GM10248 (cell line): ENCODE data around the gene SHB.
A peak's percentile ranks its signal among the peaks of the same experiment; 100 is the strongest.

Source experiments
- CTCF ChIA-PET: fragments of 300-600 bp; sonication (Branson Sonifier 250); formaldehyde crosslinking; extraction: SDS; loops from one replicate; lab custom pipeline; 2021; ENCODE audit warnings: antibody characterized with exemption; lab: Yijun Ruan, JAX
- POLR2A ChIA-PET: fragments of 350-650 bp; sonication (Branson Sonifier 250); formaldehyde crosslinking; extraction: SDS; loops from one replicate; lab custom pipeline; 2020; ENCODE audit warnings: antibody characterized with exemption; lab: Yijun Ruan, JAX
- DNase-seq: peaks from one replicate; pipeline ENCODE4 v3.0.0; 2012; ENCODE audit errors: extremely low spot score
- TF ChIP-seq, protein P1 (sequence below): IDR thresholded peaks from 2 replicates; pipeline ENCODE4 v1.5.1; 2012; ENCODE audit warnings: mild to moderate bottlenecking, low read depth; ENCODE audit errors: extremely low read depth, missing control alignments, control extremely low read depth

SHB gene

DNA sequence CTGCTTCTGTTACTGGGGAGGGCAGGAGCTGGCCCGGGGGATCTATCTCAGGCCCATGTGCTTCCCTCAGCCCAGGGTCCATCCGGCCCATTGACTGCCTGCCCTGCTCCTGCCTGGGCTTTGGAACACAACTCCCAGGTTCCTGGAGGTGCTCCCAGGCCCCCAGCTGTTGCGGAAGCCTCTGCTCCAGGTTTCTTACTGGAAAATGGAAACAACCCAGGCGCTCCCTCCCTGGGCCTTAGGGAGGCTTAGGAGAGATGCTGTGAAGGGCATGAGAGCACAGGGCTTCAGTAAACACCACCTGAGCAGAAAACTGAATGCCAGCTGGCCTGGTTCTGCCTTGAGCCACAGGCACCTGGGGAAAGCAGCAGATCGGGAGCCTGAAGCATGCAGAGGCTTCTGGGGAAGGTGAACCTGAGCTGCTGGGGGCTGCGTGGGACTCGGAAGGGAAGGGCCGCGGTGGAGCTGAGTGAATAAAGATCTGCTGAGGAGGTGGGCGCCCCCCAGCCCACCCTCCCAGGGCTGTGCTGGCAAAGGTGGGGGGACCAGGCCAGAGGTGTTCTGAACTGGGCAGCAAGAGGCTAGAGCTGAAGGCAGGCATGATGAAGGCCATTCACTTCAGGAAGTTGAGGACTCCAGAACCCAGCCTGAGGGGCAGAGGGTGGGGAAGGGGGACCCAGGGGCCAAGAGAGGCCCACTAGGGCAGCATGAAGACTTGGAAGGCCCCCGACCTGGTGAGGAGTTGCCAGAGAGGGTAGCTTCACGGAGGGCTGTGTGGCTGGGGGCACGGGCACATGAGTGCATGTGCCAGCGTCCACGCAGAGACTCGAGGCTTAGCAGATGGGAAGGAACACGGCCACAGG is 64.8 kb downstream of the SHB start:
- CTCF ChIA-PET: interaction anchor here (0.9 to 1.5 kb wide), 4 partner anchors 10 to 156 kb away, joined by 3 to 6 read pairs (median 4); no protein-coding TSS in a partner anchor

GRCh38 chr9:38003230-38003629 is 65.8 kb downstream of the SHB start:
- CTCF ChIA-PET: interaction anchor here (0.9 to 1.5 kb wide), 3 partner anchors 10 to 157 kb away, joined by 3 to 6 read pairs (median 4); no protein-coding TSS in a partner anchor
- POLR2A ChIA-PET: no interaction called here
- TF ChIP-seq, protein P1, sequence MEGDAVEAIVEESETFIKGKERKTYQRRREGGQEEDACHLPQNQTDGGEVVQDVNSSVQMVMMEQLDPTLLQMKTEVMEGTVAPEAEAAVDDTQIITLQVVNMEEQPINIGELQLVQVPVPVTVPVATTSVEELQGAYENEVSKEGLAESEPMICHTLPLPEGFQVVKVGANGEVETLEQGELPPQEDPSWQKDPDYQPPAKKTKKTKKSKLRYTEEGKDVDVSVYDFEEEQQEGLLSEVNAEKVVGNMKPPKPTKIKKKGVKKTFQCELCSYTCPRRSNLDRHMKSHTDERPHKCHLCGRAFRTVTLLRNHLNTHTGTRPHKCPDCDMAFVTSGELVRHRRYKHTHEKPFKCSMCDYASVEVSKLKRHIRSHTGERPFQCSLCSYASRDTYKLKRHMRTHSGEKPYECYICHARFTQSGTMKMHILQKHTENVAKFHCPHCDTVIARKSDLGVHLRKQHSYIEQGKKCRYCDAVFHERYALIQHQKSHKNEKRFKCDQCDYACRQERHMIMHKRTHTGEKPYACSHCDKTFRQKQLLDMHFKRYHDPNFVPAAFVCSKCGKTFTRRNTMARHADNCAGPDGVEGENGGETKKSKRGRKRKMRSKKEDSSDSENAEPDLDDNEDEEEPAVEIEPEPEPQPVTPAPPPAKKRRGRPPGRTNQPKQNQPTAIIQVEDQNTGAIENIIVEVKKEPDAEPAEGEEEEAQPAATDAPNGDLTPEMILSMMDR: no peak
- DNase-seq: no peak

More for the DNA sequence above, 64.8 kb downstream of the SHB start:
- no peak for DNase-seq
- TF ChIP-seq, protein P1: no peak
- POLR2A ChIA-PET: no interaction called here

GRCh38 chr9:38001430-38001829 is 67.6 kb downstream of the SHB start:
- ChIA-PET CTCF (no interaction called here), POLR2A (no interaction called here)
- DNase-seq: no peak
- TF ChIP-seq, protein P1: no peak

- ChIA-PET CTCF (interaction anchor here (1.9 kb wide), 1 partner anchor 88 kb away, joined by 5 read pairs; no protein-coding TSS in a partner anchor), POLR2A (no interaction called here)
- peak; percentile 42 for DNase-seq
- TF ChIP-seq, protein P1: no peak
These were observed 68.3 kb downstream of the SHB start for GRCh38 chr9:38000735-38001134.

DNA sequence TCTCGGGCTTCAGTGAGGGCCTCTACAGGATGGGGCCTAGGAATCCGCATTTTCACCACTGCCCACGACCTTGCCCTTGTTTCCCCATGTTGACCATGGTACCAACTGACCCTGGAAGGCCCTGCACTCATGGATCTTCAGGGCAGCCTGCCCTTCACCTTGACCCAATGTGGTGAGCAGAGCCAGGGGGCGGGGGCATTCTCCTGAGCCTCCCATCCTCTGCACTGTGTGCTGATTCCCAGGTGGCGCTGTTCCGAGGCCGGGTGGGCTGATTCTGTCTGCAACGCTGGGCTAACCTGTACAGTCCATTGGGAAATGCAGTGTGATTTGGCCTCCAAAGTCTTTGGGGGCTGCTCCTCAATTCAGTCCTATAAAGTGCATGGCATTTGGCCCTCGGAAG is 68.7 kb downstream of the SHB start:
- CTCF ChIA-PET: interaction anchor here (1.1 to 1.9 kb wide), 3 partner anchors 60 to 88 kb away, joined by 3 to 8 read pairs (median 5); no protein-coding TSS in a partner anchor
- TF ChIP-seq, protein P1: no peak
- POLR2A ChIA-PET: interaction anchor here (0.5 kb wide), 1 partner anchor 217 kb away, joined by 3 read pairs; no protein-coding TSS in a partner anchor
- no peak for DNase-seq

- POLR2A ChIA-PET: interaction anchor here (0.5 kb wide), 1 partner anchor 218 kb away, joined by 3 read pairs; no protein-coding TSS in a partner anchor
- DNase-seq: no peak
- CTCF ChIA-PET: interaction anchor here (0.8 to 1.9 kb wide), 4 partner anchors 45 to 88 kb away, joined by 3 to 8 read pairs (median 4); no protein-coding TSS in a partner anchor
- TF ChIP-seq, protein P1: no peak
These were observed 69.3 kb downstream of the SHB start for GRCh38 chr9:37999588-38000189.
